Activated T-helper 17 cell treated with anti-CD3 and anti-CD28 coated beads, Interleukin-2, amount 50 U/mL, for 72 hours (primary cell): ENCODE measurements around the gene LCN15. TPM values are rescaled to one million over a fixed set of nuclear protein-coding genes. Genes with fewer than 3 reads are reported as not detected.
"Not testable (repeated sequence)": the region's sequence is repeated elsewhere in the genome, so short reads cannot be mapped to it uniquely, and the experiment has no call there.

ENCODE experiments used
- ATAC-seq: fragments of 150-1000 bp; cut with Tn5 transposase; replicated peaks from 2 replicates; pipeline ENCODE4 v1.10.0; 2021; ENCODE audit warnings: mild to moderate bottlenecking, moderate library complexity
- H3K27ac Mint-ChIP-seq: one replicate; pipeline ENCODE4 v1.8.0; 2022; ENCODE audit warnings: mixed read lengths
- H3K27me3 Mint-ChIP-seq: one replicate; pipeline ENCODE4 v1.8.0; 2022; ENCODE audit warnings: mixed read lengths
- H3K36me3 Mint-ChIP-seq: one replicate; pipeline ENCODE4 v1.8.0; 2022; ENCODE audit warnings: low read depth, mild to moderate bottlenecking, mixed read lengths
- H3K4me1 Mint-ChIP-seq: one replicate; pipeline ENCODE4 v1.8.0; 2022; ENCODE audit warnings: mixed read lengths
- H3K4me3 Mint-ChIP-seq: one replicate; pipeline ENCODE4 v1.8.0; 2022; ENCODE audit warnings: mild to moderate bottlenecking, mixed read lengths
- H3K9me3 Mint-ChIP-seq: one replicate; pipeline ENCODE4 v1.8.0; 2022; ENCODE audit warnings: mixed read lengths
- total RNA-seq, 2 donors: library from RNA; stranded (reverse); gene quantifications; one replicate each; pipeline ENCODE4 v1.2.3, GENCODE V29; 2022

LCN15 gene
- total RNA-seq, 2 donors from 2014 or later = not detected

DNA sequence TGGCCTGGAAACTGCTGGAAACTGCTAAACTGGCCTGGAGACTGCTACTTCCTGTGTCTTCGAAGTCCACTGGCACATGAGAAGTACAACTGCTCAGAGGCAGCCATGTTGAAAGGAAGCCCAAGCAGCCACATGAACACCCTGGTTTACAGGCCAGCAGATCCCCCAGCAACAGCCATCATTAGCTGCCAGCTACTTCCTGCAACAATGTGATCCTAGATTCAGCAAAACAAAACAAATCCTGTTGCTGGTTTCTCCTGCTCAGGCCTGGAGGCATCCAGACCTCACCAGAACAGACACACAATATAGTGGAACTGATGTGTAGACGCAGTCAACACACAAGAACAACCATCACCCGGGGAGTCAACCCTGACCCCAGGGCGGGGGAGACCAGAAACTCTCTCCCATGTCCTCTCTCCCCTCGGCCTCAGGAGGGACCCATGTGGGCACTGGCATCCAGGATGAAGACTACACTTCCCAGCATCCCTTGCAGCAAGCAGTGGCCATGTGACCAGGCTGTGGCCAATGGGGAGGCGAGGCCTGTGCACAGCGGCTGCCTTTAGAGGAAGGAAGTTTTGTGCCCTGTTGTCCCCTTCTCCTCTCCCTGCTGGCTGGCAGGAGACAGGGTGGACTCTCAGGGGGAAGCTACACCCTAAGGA, 9.2 kb upstream of the LCN15 start:
- H3K4me3 Mint-ChIP-seq = peak overlapping the region; percentile 26
- peaks cover 4% of the 10 kb centered on the region for H3K4me1 Mint-ChIP-seq
- no peaks in the 10 kb centered on the region for H3K36me3 Mint-ChIP-seq
- H3K27me3 Mint-ChIP-seq = peaks cover 15% of the 10 kb centered on the region
- no peak overlapping the region for H3K27ac Mint-ChIP-seq
- peak; percentile 85 for ATAC-seq
- no peaks in the 10 kb centered on the region for H3K9me3 Mint-ChIP-seq

- Mint-ChIP-seq H3K27ac (no peak overlapping the region), H3K36me3 (no peaks in the 10 kb centered on the region), H3K9me3 (no peaks in the 10 kb centered on the region), H3K4me1 (peaks cover 6% of the 10 kb centered on the region), H3K4me3 (no peak overlapping the region), H3K27me3 (peaks cover 10% of the 10 kb centered on the region)
- no peak for ATAC-seq
These were observed 7.6 kb upstream of the LCN15 start for GRCh38 chr9:136771907-136772415.

DNA sequence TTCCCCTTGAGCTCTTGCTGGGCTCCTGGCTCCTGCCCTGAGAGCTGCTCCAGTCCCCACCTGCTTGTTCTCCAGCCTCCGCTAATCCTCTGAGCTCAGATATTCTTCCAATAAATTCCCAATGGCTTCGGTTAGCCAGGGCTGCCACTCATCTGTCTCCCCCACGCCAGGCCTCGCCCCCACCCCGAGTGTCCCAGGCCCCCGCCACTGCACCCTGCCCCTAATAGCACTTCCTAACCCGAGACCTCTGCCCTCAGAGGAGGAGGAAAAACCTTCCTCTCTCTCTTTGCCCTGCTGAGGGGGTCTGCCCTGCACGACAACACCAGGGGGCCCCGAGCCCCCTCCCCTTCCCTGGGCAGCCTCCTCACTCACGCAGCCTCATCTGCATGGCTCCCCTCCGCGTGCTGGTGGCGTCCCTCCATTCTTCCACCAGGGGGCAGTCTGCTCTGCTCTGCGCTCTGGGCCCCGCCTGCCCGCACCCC, 5.4 kb upstream of the LCN15 start:
- Mint-ChIP-seq H3K27me3 (peaks cover 8% of the 10 kb centered on the region), H3K9me3 (no peaks in the 10 kb centered on the region), H3K27ac (no peak overlapping the region), H3K4me3 (no peak overlapping the region), H3K4me1 (peaks cover 10% of the 10 kb centered on the region), H3K36me3 (no peaks in the 10 kb centered on the region)
- peak; percentile 51 for ATAC-seq

DNA sequence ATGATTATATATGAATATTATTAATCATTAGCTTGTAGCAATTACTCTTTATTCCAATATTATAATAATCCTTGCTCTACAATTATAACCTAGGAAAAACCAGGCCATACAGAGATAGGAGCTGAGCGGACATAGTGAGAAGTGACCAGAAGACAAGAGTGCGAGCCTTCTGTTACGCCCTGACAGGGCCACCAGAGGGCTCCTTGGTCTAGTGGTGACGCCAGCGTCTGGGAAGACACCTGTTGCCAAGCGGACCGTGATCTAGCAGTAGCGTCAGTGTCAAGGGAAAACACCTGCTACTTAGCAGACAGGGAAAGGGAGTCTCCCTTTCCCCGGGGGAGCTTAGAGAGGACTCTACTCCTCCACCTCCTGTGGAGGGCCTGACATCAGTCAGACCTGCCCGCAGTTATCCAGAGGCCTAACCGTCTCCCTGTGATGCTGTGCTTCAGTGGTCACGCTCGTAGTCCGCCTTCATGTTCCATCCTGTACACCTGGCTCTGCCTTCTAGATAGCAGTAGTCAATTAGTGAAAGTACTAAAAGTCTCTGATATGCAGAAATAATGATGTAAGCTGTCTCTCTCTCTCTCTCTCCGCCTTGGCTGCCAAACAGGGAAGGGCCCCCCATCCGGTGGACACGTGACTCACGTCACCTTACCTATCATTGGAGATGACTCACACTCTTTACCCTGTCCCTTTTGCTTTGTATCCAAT, 2.2 kb upstream of the LCN15 start:
- not testable (repeated sequence) for H3K36me3 Mint-ChIP-seq, H3K27me3 Mint-ChIP-seq, H3K4me1 Mint-ChIP-seq, H3K9me3 Mint-ChIP-seq
- peak overlapping the region; percentile 63 for H3K4me3 Mint-ChIP-seq
- peak; percentile 72 for ATAC-seq
- H3K27ac Mint-ChIP-seq = peak overlapping the region; percentile 81

DNA sequence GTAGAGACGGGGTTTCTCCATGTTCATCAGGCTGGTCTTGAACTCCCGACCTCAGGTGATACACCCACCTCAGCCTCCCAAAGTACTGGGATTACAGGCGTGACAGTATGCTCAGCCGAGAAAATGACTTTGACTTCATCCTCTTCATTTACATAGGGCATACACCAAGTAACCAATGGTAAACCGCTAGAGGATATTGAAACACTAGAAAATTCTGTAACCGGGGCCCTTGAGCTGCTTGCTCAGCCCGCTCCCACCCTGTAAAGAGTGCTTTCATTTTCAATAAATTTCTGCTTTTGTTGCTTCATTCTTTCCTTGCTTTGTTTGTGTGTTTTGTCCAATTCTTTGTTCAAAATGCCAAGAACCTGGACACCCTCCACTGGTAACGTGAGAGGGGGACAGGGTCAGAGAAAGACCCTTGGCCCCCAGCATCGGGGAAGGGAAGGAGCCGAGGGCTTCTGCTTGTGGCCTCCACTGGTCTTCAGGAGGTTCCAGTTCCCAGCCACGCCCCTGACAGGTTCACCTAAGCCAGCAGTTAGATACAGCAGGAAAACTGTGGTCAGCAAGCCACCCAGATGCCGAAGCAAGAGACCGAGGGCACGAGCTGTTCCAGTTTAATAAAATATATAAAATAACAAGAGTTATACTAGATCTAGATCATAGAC, 1.6 kb upstream of the LCN15 start:
- not testable (repeated sequence) for H3K27me3 Mint-ChIP-seq, H3K36me3 Mint-ChIP-seq, H3K4me1 Mint-ChIP-seq, H3K9me3 Mint-ChIP-seq
- peak overlapping the region; percentile 61 for H3K27ac Mint-ChIP-seq
- H3K4me3 Mint-ChIP-seq = peak overlapping the region; percentile 50
- ATAC-seq = peak; percentile 68

- H3K27me3 Mint-ChIP-seq = peaks cover 9% of the 10 kb centered on the region
- H3K9me3 Mint-ChIP-seq = no peaks in the 10 kb centered on the region
- H3K27ac Mint-ChIP-seq = no peak overlapping the region
- peaks cover 6% of the 10 kb centered on the region for H3K4me1 Mint-ChIP-seq
- no peaks in the 10 kb centered on the region for H3K36me3 Mint-ChIP-seq
- no peak overlapping the region for H3K4me3 Mint-ChIP-seq
- no peak for ATAC-seq
These were observed 723 bp upstream of the LCN15 start for GRCh38 chr9:136765041-136765440.

- no peaks in the 10 kb centered on the region for H3K36me3 Mint-ChIP-seq
- no peak overlapping the region for H3K4me3 Mint-ChIP-seq
- ATAC-seq = no peak
- H3K4me1 Mint-ChIP-seq = peaks cover 6% of the 10 kb centered on the region
- H3K9me3 Mint-ChIP-seq = no peaks in the 10 kb centered on the region
- H3K27me3 Mint-ChIP-seq = peaks cover 9% of the 10 kb centered on the region
- H3K27ac Mint-ChIP-seq = no peak overlapping the region
These were observed 676 bp downstream of the LCN15 start for GRCh38 chr9:136763649-136764035.

- no peak overlapping the region for H3K27ac Mint-ChIP-seq
- peaks cover 6% of the 10 kb centered on the region for H3K4me1 Mint-ChIP-seq
- no peaks in the 10 kb centered on the region for H3K36me3 Mint-ChIP-seq
- no peak overlapping the region for H3K4me3 Mint-ChIP-seq
- no peak for ATAC-seq
- H3K27me3 Mint-ChIP-seq = peaks cover 9% of the 10 kb centered on the region
- H3K9me3 Mint-ChIP-seq = no peaks in the 10 kb centered on the region
These were observed 1.2 kb downstream of the LCN15 start for GRCh38 chr9:136762915-136763648.

- no peak for ATAC-seq
- Mint-ChIP-seq H3K4me3 (no peak overlapping the region), H3K9me3 (no peaks in the 10 kb centered on the region), H3K4me1 (peaks cover 6% of the 10 kb centered on the region), H3K27ac (no peak overlapping the region), H3K27me3 (peaks cover 4% of the 10 kb centered on the region), H3K36me3 (no peaks in the 10 kb centered on the region)
These were observed 2.1 kb downstream of the LCN15 start for GRCh38 chr9:136762221-136762691.

DNA sequence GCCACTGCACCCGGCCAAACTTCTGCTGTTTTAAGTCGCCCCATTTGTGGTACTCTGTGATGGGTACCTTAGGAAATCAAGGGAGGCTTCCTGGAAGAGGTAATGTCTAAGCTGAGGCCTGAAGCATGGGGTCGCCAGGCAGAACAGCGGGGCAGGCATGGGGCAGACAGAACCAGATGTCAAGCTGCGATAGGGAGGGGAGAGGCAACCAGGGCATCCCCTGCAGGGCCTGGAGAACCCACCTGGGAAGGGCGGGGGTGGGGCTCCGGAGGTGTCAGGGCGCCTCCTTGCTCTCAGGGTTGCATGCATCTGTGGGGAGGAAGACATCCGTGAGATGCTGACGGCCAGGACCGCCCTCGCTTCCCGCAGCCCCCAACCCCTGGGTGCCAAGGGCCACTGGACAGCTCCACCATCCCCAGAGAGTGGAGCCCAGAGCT, 2.8 kb downstream of the LCN15 start:
- Mint-ChIP-seq H3K27ac (no peak overlapping the region), H3K4me3 (no peak overlapping the region), H3K4me1 (peaks cover under 1% of the 10 kb centered on the region), H3K9me3 (no peaks in the 10 kb centered on the region), H3K36me3 (no peaks in the 10 kb centered on the region), H3K27me3 (peaks cover 4% of the 10 kb centered on the region)
- no peak for ATAC-seq

GRCh38 chr9:136760834-136761544, 3.3 kb downstream of the LCN15 start:
- H3K27me3 Mint-ChIP-seq, H3K9me3 Mint-ChIP-seq, H3K27ac Mint-ChIP-seq, H3K36me3 Mint-ChIP-seq, H3K4me1 Mint-ChIP-seq, H3K4me3 Mint-ChIP-seq: not testable (repeated sequence)
- peak; percentile 34 for ATAC-seq

- H3K4me1 Mint-ChIP-seq = no peaks in the 10 kb centered on the region
- H3K27ac Mint-ChIP-seq = no peak overlapping the region
- ATAC-seq = no peak
- no peak overlapping the region for H3K4me3 Mint-ChIP-seq
- no peaks in the 10 kb centered on the region for H3K9me3 Mint-ChIP-seq
- H3K27me3 Mint-ChIP-seq = peaks cover 4% of the 10 kb centered on the region
- no peaks in the 10 kb centered on the region for H3K36me3 Mint-ChIP-seq
These were observed 3.9 kb downstream of the LCN15 start for GRCh38 chr9:136760424-136760823.

- H3K27me3 Mint-ChIP-seq = peaks cover 4% of the 10 kb centered on the region
These were observed 4.6 kb downstream of the LCN15 start for GRCh38 chr9:136759436-136760325.

More at GRCh38 chr9:136759436-136760325, 4.6 kb downstream of the LCN15 start:
- no peak for ATAC-seq
- H3K4me3 Mint-ChIP-seq = no peak overlapping the region
- no peaks in the 10 kb centered on the region for H3K4me1 Mint-ChIP-seq
- no peaks in the 10 kb centered on the region for H3K9me3 Mint-ChIP-seq
- no peaks in the 10 kb centered on the region for H3K36me3 Mint-ChIP-seq
- no peak overlapping the region for H3K27ac Mint-ChIP-seq
